Suprapubic skin (tissue), 4 donors: ENCODE measurements around the gene PTPRN2. TPM values are rescaled to one million over a fixed set of nuclear protein-coding genes. Genes with fewer than 3 reads are reported as not detected.

Source experiments
- DNase-seq, 2 donors: peaks; one replicate each; pipeline ENCODE4 v3.0.0-alpha.2; 2019; ENCODE audit warnings: low spot score in 2 of 2
- H3K27ac ChIP-seq: fragments of 200-600 bp; sonication (generic); one replicate; pipeline ENCODE4 v1.5.1; 2019
- H3K27me3 ChIP-seq: fragments of 200-600 bp; sonication (generic); one replicate; pipeline ENCODE4 v1.5.1; 2019
- H3K36me3 ChIP-seq: fragments of 200-600 bp; sonication (generic); one replicate; pipeline ENCODE4 v1.5.1; 2019
- H3K4me1 ChIP-seq: fragments of 200-600 bp; sonication (generic); one replicate; pipeline ENCODE4 v1.5.1; 2019
- H3K4me3 ChIP-seq: fragments of 200-600 bp; sonication (generic); one replicate; pipeline ENCODE4 v1.5.1; 2019; ENCODE audit warnings: mild to moderate bottlenecking
- H3K9me3 ChIP-seq: fragments of 200-600 bp; sonication (generic); one replicate; pipeline ENCODE4 v1.5.1; 2019
- CTCF ChIP-seq, 2 donors: fragments of 200-600 bp in 1 of 2; fragments of 450-650 bp in 1 of 2; sonication (generic) in 1 of 2; IDR thresholded peaks; one replicate each; pipeline ENCODE4 v1.5.1; 2016 to 2019; ENCODE audit warnings: antibody characterized with exemption in 2 of 2, mild to moderate bottlenecking in 1 of 2, moderate library complexity in 1 of 2
- EP300 ChIP-seq: sonication (generic); formaldehyde crosslinking; IDR thresholded peaks from one replicate; pipeline ENCODE4 v1.6.1; 2017; ENCODE audit warnings: antibody characterized with exemption
- POLR2A ChIP-seq, 2 donors: fragments of 450-650 bp; IDR thresholded peaks; one replicate each; pipeline ENCODE4 v1.6.1; 2017; ENCODE audit warnings: antibody characterized with exemption in 2 of 2, mild to moderate bottlenecking in 2 of 2, moderate library complexity in 2 of 2
- POLR2AphosphoS5 ChIP-seq, 3 donors: sonication (generic); formaldehyde crosslinking; IDR thresholded peaks; one replicate each; pipeline ENCODE4 v1.6.1; 2017; ENCODE audit warnings: antibody characterized with exemption in 3 of 3
- WGBS: methylation state at CpG from one replicate; pipeline ENCODE4 v1.1.5; 2018; 5-methylcytosine and 5-hydroxymethylcytosine counted together
- total RNA-seq, 4 donors: library from RNA; depleted of rRNA; stranded (reverse); fragments of >200 nt; gene quantifications; one replicate each; pipeline ENCODE4 v1.1.0, GENCODE V29; 2016

PTPRN2 gene
- total RNA-seq, 4 donors from 2014 or later: 0.23 to 1.8 (median 1.3) TPM

DNA sequence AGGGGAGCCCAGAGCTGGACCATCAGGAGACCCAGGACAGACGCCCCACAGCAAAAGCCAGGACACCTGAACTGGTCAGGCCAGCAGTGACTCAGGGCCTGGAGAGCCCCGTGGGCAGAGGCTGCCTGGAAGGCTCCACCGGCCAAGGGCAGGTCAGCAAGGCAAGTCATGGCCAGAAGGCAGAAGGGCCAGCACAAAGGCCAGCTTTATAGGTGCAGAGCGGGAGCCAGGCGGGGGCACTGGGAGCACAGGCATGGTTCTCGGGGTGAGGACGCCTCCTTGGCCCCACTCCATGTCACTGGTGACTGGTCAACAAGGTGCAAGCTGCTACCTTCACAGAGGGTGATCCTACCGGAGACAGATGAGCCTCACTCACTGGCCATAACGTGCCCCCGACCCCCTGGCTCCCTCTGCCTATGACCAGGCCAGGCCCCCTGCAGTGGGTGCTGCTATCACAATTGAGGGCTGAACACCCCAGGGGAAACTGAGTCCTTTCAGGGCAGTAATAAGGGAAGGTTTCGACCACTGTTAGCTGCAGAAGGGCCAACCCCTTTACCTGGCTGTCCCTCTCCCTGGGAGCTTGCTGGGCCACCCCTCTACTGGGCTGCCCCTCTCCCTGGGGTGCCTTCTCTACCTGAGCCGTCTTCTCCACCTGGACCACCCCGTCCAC is 317.4 kb downstream of the PTPRN2 start:
- TF ChIP-seq CTCF (IDR thresholded peaks at IDR 0.05) (no peak), EP300 (no peak), POLR2AphosphoS5 (IDR thresholded peaks at IDR 0.05) (no peak), POLR2A (IDR thresholded peaks at IDR 0.05) (no peak)
- Histone ChIP-seq H3K9me3 (no peaks in the 10 kb centered on the region), H3K36me3 (no peaks in the 10 kb centered on the region), H3K4me1 (peaks cover 7% of the 10 kb centered on the region), H3K27ac (no peak overlapping the region), H3K27me3 (peaks cover 4% of the 10 kb centered on the region), H3K4me3 (no peak overlapping the region)
- 92% methylated on average over 6 of the region's 13 CpGs for WGBS
- peak; percentile 40 to 72 for DNase-seq

DNA sequence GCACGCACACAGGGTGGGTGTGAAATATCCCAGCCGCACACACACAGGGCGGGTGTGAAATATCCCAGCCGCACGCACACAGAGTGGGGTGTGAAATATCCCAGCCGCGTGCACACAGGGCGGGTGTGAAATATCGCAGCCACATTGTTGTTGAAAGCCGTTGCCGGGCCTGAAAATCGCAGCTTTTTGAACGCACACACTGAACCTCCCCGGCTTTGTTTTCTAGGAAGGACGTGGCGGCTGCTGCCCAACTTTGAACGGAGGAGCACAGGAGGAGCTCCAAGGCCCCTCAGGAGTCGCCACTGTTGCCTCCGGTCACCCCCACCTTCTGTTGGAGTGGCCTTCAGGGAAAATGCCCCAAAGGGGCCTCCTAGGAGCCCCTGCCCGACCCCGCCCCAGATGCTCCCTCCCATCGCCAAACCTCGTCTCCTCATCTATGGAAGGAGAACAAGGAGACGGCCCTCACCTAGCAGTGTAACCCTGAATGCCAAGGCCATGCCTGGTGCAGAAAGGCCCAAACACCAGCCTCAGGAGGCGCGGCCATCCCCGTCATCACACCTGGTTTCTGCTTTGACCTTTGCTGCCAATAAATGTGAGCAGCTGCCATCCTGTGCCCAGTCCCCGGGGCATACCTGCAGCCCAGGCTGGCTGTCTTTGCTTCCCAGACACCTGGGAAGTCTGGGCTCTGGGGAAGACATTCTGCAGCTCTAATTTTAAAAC is 318.6 kb downstream of the PTPRN2 start:
- DNase-seq: peak; percentile 41 to 48
- Histone ChIP-seq H3K27me3 (peaks cover 4% of the 10 kb centered on the region), H3K9me3 (no peaks in the 10 kb centered on the region), H3K4me1 (peaks cover 7% of the 10 kb centered on the region), H3K27ac (no peak overlapping the region), H3K4me3 (no peak overlapping the region), H3K36me3 (no peaks in the 10 kb centered on the region)
- TF ChIP-seq POLR2A (IDR thresholded peaks at IDR 0.05): no peak
- no peak for TF ChIP-seq EP300
- no peak for TF ChIP-seq CTCF (IDR thresholded peaks at IDR 0.05)
- no peak for TF ChIP-seq POLR2AphosphoS5 (IDR thresholded peaks at IDR 0.05)
- WGBS: 85% methylated on average over 28 of the region's 28 CpGs

DNA sequence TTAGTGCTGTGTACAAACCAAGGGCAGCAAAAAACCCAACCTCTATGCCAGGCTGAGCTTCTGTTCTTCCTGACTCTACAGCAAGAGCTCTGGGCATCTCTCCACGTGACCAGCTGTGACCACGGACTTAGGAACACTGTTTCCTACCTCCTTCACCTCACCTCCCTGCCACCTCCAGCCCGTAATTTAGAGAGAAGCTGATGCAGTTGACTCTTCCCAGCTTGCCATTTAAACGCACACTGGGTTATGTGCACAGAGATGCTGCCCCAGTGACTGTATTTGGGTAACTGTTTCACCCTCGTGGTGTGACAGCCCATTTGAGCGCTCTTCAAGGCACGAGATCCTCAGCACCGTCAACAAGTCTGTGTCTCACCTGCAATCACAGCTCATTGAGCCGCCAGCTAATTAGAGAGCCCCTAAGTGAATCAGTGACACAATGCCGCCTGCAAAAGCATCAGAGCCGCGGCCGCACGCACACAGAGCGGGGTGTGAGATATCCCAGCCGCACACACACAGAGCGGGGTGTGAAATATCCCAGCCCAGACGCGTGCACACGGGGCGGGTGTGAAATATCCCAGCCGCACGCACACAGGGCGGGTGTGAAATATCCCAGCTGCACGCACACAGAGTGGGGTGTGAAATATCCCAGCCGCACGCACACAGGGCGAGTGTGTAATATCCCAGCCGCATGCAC is 319.7 kb downstream of the PTPRN2 start:
- 86% methylated on average over 29 of the region's 29 CpGs for WGBS

GRCh38 chr7:158266817-158267741 is 320.5 kb downstream of the PTPRN2 start:
- Histone ChIP-seq H3K4me1 (peaks cover 7% of the 10 kb centered on the region), H3K27ac (no peak overlapping the region), H3K4me3 (no peak overlapping the region), H3K36me3 (no peaks in the 10 kb centered on the region), H3K9me3 (no peaks in the 10 kb centered on the region), H3K27me3 (no peaks in the 10 kb centered on the region)
- DNase-seq: peak; percentile 34 to 58
- TF ChIP-seq EP300 (no peak), POLR2A (IDR thresholded peaks at IDR 0.05) (no peak), CTCF (IDR thresholded peaks at IDR 0.05) (no peak), POLR2AphosphoS5 (IDR thresholded peaks at IDR 0.05) (no peak)
- 32% methylated on average over 23 of the region's 30 CpGs for WGBS

More for the DNA sequence above, 319.7 kb downstream of the PTPRN2 start:
- Histone ChIP-seq H3K36me3 (no peaks in the 10 kb centered on the region), H3K4me3 (no peak overlapping the region), H3K9me3 (no peaks in the 10 kb centered on the region), H3K27me3 (peaks cover 4% of the 10 kb centered on the region), H3K27ac (no peak overlapping the region), H3K4me1 (peaks cover 7% of the 10 kb centered on the region)
- DNase-seq: peak; percentile 19 to 37
- TF ChIP-seq CTCF (IDR thresholded peaks at IDR 0.05): no peak
- no peak for TF ChIP-seq POLR2A (IDR thresholded peaks at IDR 0.05)
- TF ChIP-seq POLR2AphosphoS5 (IDR thresholded peaks at IDR 0.05): no peak
- TF ChIP-seq EP300: no peak
